ACC112 (cell line): ENCODE results near the gene NME7.

Experiments used
- H2AFZ ChIP-seq: fragments of 200-600 bp; sonication (generic); one replicate; pipeline ENCODE4 v1.6.0; 2017; ENCODE audit warnings: antibody characterized with exemption, low read length; ENCODE audit not compliant: unreplicated experiment
- H3K27ac ChIP-seq: fragments of 200-600 bp; sonication (generic); 2 replicates; pipeline ENCODE4 v1.5.1; 2014; ENCODE audit warnings: low read depth, mild to moderate bottlenecking, antibody characterized with exemption, low read length, moderate library complexity
- H3K27me3 ChIP-seq: fragments of 200-600 bp; sonication (generic); 2 replicates; pipeline ENCODE4 v1.6.1; 2014; ENCODE audit warnings: mild to moderate bottlenecking, antibody characterized with exemption, low read length, moderate library complexity, mixed read lengths; ENCODE audit not compliant: insufficient read depth
- H3K36me3 ChIP-seq: fragments of 200-600 bp; sonication (generic); 2 replicates; pipeline ENCODE4 v1.6.1; 2016; ENCODE audit warnings: mild to moderate bottlenecking, antibody characterized with exemption, low read length, moderate library complexity, mixed read lengths; ENCODE audit not compliant: insufficient read depth
- H3K4me1 ChIP-seq: fragments of 200-600 bp; sonication (generic); one replicate; pipeline ENCODE4 v1.6.1; 2016; ENCODE audit warnings: low read length, mixed read lengths; ENCODE audit not compliant: insufficient read depth, unreplicated experiment, control insufficient read depth
- H3K4me3 ChIP-seq: fragments of 200-600 bp; sonication (generic); 2 replicates; pipeline ENCODE4 v1.5.1; 2014; ENCODE audit warnings: mild to moderate bottlenecking, low read depth, low read length
- H3K79me2 ChIP-seq: fragments of 200-600 bp; sonication (generic); one replicate; pipeline ENCODE4 v1.6.0; 2016; ENCODE audit warnings: low read length; ENCODE audit not compliant: control insufficient read depth, unreplicated experiment, insufficient read depth

The NME7 gene

DNA sequence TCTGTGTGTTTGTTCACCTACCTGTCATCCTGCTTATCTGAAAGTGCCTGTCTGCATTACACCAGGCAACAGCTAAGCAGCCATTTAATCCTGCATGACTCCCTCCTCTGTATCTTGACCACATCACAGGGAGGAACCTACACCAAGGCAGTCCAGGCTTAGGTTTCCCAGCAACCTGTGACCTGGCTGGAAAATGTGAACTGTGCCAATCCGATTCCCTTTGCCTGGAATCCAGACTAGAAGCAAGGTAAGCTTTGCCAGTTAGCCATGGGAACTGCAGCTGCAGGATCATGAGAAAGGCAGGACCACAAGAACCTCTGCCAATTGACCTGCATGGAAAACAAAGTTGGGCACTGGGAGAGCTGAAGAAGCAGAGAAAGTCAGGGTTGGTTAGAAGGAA, 267.4 kb downstream of the NME7 start:
- H3K4me1 ChIP-seq = peaks cover 8% of the 10 kb centered on the region
- H3K4me3 ChIP-seq = no peak overlapping the region
- H3K27ac ChIP-seq = no peak overlapping the region
- no peaks in the 10 kb centered on the region for H3K79me2 ChIP-seq
- no peaks in the 10 kb centered on the region for H3K36me3 ChIP-seq
- peaks cover 23% of the 10 kb centered on the region for H3K27me3 ChIP-seq
- no peak overlapping the region for H2AFZ ChIP-seq

DNA sequence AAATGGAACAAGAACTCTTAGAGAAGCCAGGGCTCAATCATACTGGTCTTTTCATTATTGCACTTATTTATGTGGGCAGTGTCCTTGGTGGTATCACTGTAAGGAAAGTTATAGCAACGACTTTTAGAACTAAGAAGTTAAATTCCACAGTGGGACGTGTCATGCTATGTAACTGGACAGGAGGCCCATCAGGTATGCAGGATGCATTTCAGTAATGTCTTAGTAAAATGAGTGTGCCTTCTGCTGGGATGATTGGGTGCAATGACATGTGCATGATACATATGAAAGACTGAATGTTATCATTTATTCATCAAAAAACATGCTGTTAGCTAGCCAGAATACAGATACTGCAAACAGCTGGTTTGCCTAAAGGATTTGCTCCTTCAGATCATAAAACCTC, 268.0 kb downstream of the NME7 start:
- no peaks in the 10 kb centered on the region for H3K79me2 ChIP-seq

DNA sequence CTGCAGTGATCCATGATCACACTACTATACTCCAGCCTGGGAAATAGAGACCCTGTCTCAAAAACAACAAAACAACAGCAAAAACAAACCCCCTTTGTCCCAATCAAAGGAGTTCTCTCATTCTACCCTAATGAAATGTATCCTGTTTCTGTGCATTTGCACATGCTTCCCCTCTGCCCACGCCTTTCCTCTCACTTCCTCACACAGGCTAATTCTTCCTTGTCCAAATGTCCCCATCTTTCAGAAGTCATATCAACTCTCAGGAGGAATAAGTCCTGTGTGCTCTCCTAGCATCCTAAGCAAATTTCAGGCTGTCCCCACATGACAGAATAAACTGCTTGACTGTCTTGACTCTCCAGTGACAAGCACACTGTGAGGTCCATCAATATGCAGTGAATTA, 269.2 kb downstream of the NME7 start:
- no peak overlapping the region for H3K4me3 ChIP-seq
- no peaks in the 10 kb centered on the region for H3K79me2 ChIP-seq
- H3K36me3 ChIP-seq = no peaks in the 10 kb centered on the region
- H3K27ac ChIP-seq = no peak overlapping the region
- H3K27me3 ChIP-seq = peaks cover 8% of the 10 kb centered on the region; the same call in 1 of the 2 replicates
- H3K4me1 ChIP-seq = peaks cover 8% of the 10 kb centered on the region
- H2AFZ ChIP-seq = no peak overlapping the region

More for the DNA sequence above, 268.0 kb downstream of the NME7 start:
- H3K36me3 ChIP-seq = no peaks in the 10 kb centered on the region
- H3K27ac ChIP-seq = no peak overlapping the region
- H3K27me3 ChIP-seq = peaks cover 17% of the 10 kb centered on the region
- peaks cover 8% of the 10 kb centered on the region for H3K4me1 ChIP-seq
- H2AFZ ChIP-seq = no peak overlapping the region
- no peak overlapping the region for H3K4me3 ChIP-seq

DNA sequence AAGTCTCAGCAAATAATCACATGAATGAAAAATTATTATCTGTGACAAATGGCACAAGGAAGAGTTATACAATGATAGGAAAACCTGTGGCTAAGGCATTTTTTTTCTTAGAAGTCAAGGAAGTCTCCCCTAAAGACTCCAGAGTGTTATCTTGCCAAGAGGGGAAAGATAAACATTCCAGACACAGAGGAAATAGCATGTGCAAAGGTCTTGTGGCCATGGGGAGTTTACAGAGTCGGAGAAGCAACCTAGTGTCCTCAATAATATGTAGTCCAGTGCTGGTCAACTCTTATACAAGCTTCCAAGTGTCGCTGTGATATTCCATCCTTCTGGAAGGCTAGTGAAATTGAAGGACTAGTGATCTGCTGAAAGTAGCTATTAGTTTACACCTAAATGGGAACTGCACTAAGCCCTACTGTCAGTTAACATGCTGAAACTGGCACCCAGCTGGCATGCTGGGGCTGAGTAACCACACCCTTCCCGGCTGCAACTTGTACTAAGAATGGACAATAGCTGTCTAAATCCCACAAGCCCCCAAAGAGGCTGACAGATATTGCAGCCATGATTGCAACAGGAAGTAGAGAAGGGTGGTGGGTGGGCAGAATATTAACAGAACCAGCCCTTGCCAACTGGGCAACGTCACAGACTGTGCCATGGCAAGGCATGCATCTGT, 272.6 kb downstream of the NME7 start:
- H3K27me3 ChIP-seq = peaks cover 25% of the 10 kb centered on the region
- no peaks in the 10 kb centered on the region for H3K79me2 ChIP-seq
- no peaks in the 10 kb centered on the region for H3K4me1 ChIP-seq
- H3K27ac ChIP-seq = no peak overlapping the region
- H2AFZ ChIP-seq = no peak overlapping the region
- H3K36me3 ChIP-seq = no peaks in the 10 kb centered on the region
- H3K4me3 ChIP-seq = no peak overlapping the region

DNA sequence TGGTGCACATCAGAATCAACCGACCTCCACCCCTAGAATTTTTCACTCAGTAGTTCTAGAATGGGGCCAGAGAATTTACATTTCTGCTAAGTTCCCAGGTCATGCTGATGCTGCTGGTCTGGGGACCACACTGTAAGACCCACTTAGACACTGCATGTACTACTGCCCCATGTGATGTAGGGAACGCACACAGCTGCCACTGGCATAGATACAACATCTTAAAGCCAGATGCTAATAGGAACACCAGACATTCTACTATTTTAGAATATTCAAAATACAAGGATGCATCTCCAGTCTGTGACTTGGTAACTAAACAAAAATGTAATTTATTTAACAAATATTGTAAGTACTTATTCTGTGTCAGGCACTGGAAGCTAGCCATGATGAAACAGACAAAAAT, 275.2 kb downstream of the NME7 start:
- Histone ChIP-seq H3K4me3 (no peak overlapping the region), H2AFZ (no peak overlapping the region), H3K79me2 (no peaks in the 10 kb centered on the region), H3K36me3 (no peaks in the 10 kb centered on the region), H3K4me1 (no peaks in the 10 kb centered on the region), H3K27ac (no peak overlapping the region), H3K27me3 (peaks cover 25% of the 10 kb centered on the region)

DNA sequence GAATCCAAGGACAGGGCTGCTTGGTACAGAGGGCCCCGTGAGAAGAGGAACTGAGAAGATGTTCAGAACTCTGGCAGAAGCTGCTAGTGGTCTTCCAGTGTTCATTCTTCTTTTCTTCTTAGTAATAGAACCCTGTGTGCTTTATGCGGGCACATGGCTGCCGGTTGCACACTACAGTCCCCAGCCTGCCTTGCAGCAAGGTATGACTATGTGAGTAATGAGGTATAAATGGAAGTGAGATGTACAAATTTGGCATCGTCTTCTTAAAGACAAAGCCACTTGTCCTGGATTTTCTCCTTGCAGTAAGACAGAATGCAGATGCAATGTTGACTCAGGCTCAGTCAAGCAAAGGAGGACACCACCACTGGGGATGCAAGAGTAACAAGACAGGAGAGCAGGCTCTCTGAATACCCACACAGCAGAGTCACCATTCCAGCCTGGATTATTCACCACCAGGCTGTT, 276.1 kb downstream of the NME7 start:
- Histone ChIP-seq H3K27me3 (peaks cover 24% of the 10 kb centered on the region), H2AFZ (no peak overlapping the region), H3K4me1 (no peaks in the 10 kb centered on the region)

DNA sequence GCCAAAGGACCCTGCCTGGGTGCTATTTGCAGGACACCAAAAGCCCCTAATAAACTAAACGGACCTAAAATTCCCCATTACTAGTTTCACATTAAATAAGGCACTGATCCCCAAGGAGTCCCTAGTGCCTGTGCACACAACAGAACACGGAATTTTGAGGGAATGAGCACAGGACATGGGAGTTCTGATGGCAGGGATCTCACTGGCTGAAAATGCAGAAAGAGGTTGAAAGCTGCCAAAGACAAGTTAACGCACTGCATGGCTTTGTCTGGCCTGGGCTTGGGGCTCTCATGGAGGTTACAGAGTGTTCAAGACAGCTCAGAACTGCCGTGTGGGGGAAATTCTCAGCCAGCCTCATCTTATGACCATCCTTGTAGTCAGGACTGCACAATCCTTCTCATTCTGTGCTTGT, 276.7 kb downstream of the NME7 start:
- no peak overlapping the region for H2AFZ ChIP-seq
- no peaks in the 10 kb centered on the region for H3K4me1 ChIP-seq
- no peaks in the 10 kb centered on the region for H3K79me2 ChIP-seq
- H3K27me3 ChIP-seq = peaks cover 18% of the 10 kb centered on the region
- no peak overlapping the region for H3K4me3 ChIP-seq
- no peak overlapping the region for H3K27ac ChIP-seq
- no peaks in the 10 kb centered on the region for H3K36me3 ChIP-seq

More for the DNA sequence above, 276.1 kb downstream of the NME7 start:
- Histone ChIP-seq H3K79me2 (no peaks in the 10 kb centered on the region), H3K27ac (no peak overlapping the region), H3K4me3 (no peak overlapping the region), H3K36me3 (no peaks in the 10 kb centered on the region)

DNA sequence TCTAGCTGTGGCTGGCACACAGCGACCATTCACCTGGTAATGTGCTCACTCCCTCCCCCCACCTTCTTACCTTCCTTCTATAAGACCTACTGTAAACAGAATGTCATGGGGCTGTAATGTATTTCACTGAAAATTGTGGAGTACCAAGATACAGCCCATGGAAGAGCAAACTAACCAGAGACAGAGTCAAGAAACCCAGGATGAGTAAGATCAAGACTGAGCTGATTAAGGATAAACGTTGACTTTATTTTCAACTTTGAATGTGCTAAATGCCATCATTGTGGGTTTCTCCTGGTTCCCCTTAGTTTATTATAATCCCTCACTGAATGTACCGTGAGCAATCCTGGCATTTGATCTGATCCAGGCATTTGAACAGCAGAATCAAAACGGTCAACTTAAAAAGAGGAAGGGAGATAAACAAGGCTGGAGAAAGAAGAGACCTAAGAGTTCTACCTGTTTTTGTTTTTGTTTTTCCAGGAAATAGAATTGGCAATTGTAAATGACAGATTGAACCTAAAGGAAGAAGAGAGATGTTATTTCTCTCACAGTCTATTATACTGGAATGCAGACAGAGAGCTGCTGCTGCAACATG, 277.2 kb downstream of the NME7 start:
- H3K27me3 ChIP-seq = peaks cover 18% of the 10 kb centered on the region
- no peak overlapping the region for H2AFZ ChIP-seq
- no peaks in the 10 kb centered on the region for H3K79me2 ChIP-seq
- no peak overlapping the region for H3K27ac ChIP-seq
- H3K4me3 ChIP-seq = no peak overlapping the region
- H3K36me3 ChIP-seq = no peaks in the 10 kb centered on the region
- H3K4me1 ChIP-seq = no peaks in the 10 kb centered on the region

DNA sequence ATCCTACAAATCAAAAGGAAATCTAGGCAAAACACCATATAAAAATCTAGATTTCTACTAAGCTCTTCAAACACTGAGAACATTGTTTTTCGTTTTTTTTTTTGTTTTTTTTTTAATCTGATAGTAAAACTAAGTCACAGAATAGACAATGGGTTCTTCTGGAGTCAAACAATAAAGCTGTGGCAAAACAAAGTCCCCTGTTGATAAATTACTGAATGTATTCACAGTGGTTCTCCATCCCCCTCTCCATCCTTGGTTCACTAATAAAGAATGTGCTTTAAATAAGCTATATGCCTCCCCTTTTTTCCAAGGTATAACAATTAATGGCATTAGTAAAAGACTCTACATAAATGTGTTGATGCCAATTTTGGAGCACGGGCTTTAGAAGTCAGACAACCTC, 277.8 kb downstream of the NME7 start:
- Histone ChIP-seq H3K36me3 (no peaks in the 10 kb centered on the region), H2AFZ (no peak overlapping the region), H3K4me3 (no peak overlapping the region), H3K79me2 (no peaks in the 10 kb centered on the region), H3K4me1 (no peaks in the 10 kb centered on the region), H3K27ac (no peak overlapping the region), H3K27me3 (peaks cover 18% of the 10 kb centered on the region)

DNA sequence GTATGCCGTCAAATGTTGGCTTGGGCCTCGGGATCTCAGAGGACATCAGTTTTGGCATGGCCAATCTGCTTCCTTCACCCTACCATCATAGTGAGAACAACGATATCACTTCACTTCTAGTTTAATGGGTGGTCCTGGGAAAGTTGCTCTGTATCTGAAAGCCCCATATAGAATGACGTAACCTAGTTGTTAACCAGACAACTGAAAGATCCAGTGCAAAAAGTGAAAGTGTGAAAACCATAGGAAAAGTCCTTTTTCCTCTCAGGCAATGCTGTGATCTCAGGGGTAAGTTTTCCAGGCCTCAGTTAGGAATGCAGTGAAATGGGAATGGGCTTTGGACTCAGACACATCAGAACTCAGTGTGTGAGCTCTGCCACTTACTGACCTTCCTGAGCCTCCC, 279.7 kb downstream of the NME7 start:
- H3K27me3 ChIP-seq = peaks cover 12% of the 10 kb centered on the region
- no peaks in the 10 kb centered on the region for H3K36me3 ChIP-seq
- H3K4me3 ChIP-seq = no peak overlapping the region
- H3K4me1 ChIP-seq = no peaks in the 10 kb centered on the region
- H3K27ac ChIP-seq = no peak overlapping the region
- H2AFZ ChIP-seq = no peak overlapping the region
- H3K79me2 ChIP-seq = no peaks in the 10 kb centered on the region
